Measurements from ENCODE around the gene UTP11.

Gene UTP11

GRCh38 chr1:37998089-37998808 is 14.3 kb upstream of the UTP11 start:
- ChIA-PET POLR2A (no interaction called here), CTCF (interaction anchor here (1.4 to 6.4 kb wide), 2 partner anchors 7 to 11 kb away, joined by 3 to 51 read pairs; partner anchors contain the start of gene SF3A3)
- DNase-seq (ENCODE audit: extremely low spot score): no peak
- no peak for TF ChIP-seq CTCF (IDR thresholded peaks at IDR 0.05; ENCODE audit: control extremely low read depth, extremely low read depth, low read depth, missing control alignments)

- no peak for DNase-seq (ENCODE audit: extremely low spot score)
- ChIA-PET CTCF (interaction anchor here (6.4 kb wide), 1 partner anchor 8 kb away, joined by 51 read pairs; the partner anchor contains the start of gene SF3A3), POLR2A (no interaction called here)
- no peak for TF ChIP-seq CTCF (IDR thresholded peaks at IDR 0.05; ENCODE audit: control extremely low read depth, extremely low read depth, low read depth, missing control alignments)
Measured at GRCh38 chr1:37998913-37999429, 13.6 kb upstream of the UTP11 start.

GRCh38 chr1:37999430-38000232 is 12.9 kb upstream of the UTP11 start:
- TF ChIP-seq CTCF (IDR thresholded peaks at IDR 0.05; ENCODE audit: control extremely low read depth, extremely low read depth, low read depth, missing control alignments): no peak
- CTCF ChIA-PET: interaction anchor here (6.4 kb wide), 1 partner anchor 9 kb away, joined by 51 read pairs; the partner anchor contains the start of gene SF3A3
- DNase-seq (ENCODE audit: extremely low spot score): no peak
- POLR2A ChIA-PET: interaction anchor here (1.4 kb wide), 1 partner anchor 13 kb away, joined by 6 read pairs; the partner anchor contains the start of gene UTP11

- TF ChIP-seq CTCF (IDR thresholded peaks at IDR 0.05; ENCODE audit: control extremely low read depth, extremely low read depth, low read depth, missing control alignments): no peak
- DNase-seq (ENCODE audit: extremely low spot score): no peak
- ChIA-PET CTCF (interaction anchor here (6.4 kb wide), 1 partner anchor 9 kb away, joined by 51 read pairs; the partner anchor contains the start of gene SF3A3), POLR2A (interaction anchor here (1.4 kb wide), 1 partner anchor 12 kb away, joined by 6 read pairs; the partner anchor contains the start of gene UTP11)
Measured at GRCh38 chr1:38000233-38000528, 12.4 kb upstream of the UTP11 start.

- POLR2A ChIA-PET: interaction anchor here (1.4 kb wide), 1 partner anchor 12 kb away, joined by 6 read pairs; the partner anchor contains the start of gene UTP11
- CTCF ChIA-PET: interaction anchor here (0.8 to 6.4 kb wide), 3 partner anchors 10 to 18 kb away, joined by 3 to 51 read pairs (median 15); partner anchors contain the start of genes SF3A3 and UTP11
- no peak for TF ChIP-seq CTCF (IDR thresholded peaks at IDR 0.05; ENCODE audit: control extremely low read depth, extremely low read depth, low read depth, missing control alignments)
- no peak for DNase-seq (ENCODE audit: extremely low spot score)
Measured at GRCh38 chr1:38000529-38001455, 11.7 kb upstream of the UTP11 start.
